Stimulated activated naive CD8-positive, alpha-beta T cell treated with anti-CD3 and anti-CD28 coated beads, Interleukin-15, amount 100 ng/mL, for 72 hours (primary cell): ENCODE results near the gene RUBCNL.
A peak's percentile ranks its signal among the peaks of the same experiment; 100 is the strongest.

ENCODE experiments used
- ATAC-seq: fragments of 150-1000 bp; cut with Tn5 transposase; 2 replicates; pipeline ENCODE4 v1.10.0; 2021; ENCODE audit warnings: mild to moderate bottlenecking, moderate library complexity
- DNase-seq, 2 donors: peaks; one replicate each; pipeline ENCODE4 v3.0.0; 2021 to 2022
- H3K27ac Mint-ChIP-seq, 2 donors: one replicate each; pipeline ENCODE4 v1.8.0; 2022; ENCODE audit warnings: mild to moderate bottlenecking in 2 of 2, mixed read lengths in 2 of 2, moderate library complexity in 2 of 2
- H3K27me3 Mint-ChIP-seq: one replicate; pipeline ENCODE4 v1.8.0; 2022; ENCODE audit warnings: mixed read lengths
- H3K4me1 Mint-ChIP-seq: one replicate; pipeline ENCODE4 v1.8.0; 2022; ENCODE audit warnings: mild to moderate bottlenecking, mixed read lengths
- H3K4me3 Mint-ChIP-seq, 2 donors: one replicate each; pipeline ENCODE4 v1.8.0; 2022; ENCODE audit warnings: mild to moderate bottlenecking in 2 of 2, mixed read lengths in 2 of 2, moderate library complexity in 1 of 2
- H3K9me3 Mint-ChIP-seq, 2 donors: one replicate each; pipeline ENCODE4 v1.8.0; 2022; ENCODE audit warnings: mixed read lengths in 2 of 2

Gene RUBCNL

GRCh38 chr13:46313432-46314257 is 73.4 kb downstream of the RUBCNL start:
- ATAC-seq (no peak), DNase-seq (no peak)
- no peaks in the 10 kb centered on the region for H3K27me3 Mint-ChIP-seq
- H3K4me1 Mint-ChIP-seq = peaks cover 59% of the 10 kb centered on the region
- peak overlapping the region; percentile 72 to 73 for H3K4me3 Mint-ChIP-seq
- H3K9me3 Mint-ChIP-seq = peaks cover 19 to 34% of the 10 kb centered on the region in 2 donors
- peak overlapping the region; percentile 94 to 96 for H3K27ac Mint-ChIP-seq

DNA sequence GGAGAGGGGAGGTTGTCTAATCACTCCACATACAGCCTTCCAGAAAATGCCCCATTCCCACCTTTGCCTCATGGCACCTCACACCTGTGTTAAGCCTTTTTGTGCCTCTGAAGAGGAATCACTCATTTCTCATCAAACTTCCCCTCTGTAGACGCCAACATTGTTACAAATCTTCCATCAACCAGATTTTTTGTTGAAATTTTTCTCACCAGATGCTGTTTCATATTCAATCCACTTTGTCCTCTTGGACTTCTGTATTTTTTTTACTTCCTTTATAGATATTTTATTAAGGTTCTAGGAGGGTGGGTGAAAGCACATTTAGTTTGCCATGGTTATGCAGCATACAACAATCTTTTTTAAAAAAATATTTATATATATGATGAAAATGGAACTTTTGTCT is 74.0 kb downstream of the RUBCNL start:
- H3K4me1 Mint-ChIP-seq = peaks cover 53% of the 10 kb centered on the region
- ATAC-seq = no peak

GRCh38 chr13:46311217-46311616 is 75.8 kb downstream of the RUBCNL start:
- H3K27ac Mint-ChIP-seq = no peak overlapping the region
- H3K4me1 Mint-ChIP-seq = peaks cover 42% of the 10 kb centered on the region
- ATAC-seq = no peak
- DNase-seq = no peak
- no peak overlapping the region for H3K4me3 Mint-ChIP-seq
- peaks cover 19 to 32% of the 10 kb centered on the region in 2 donors for H3K9me3 Mint-ChIP-seq
- no peaks in the 10 kb centered on the region for H3K27me3 Mint-ChIP-seq

More for the DNA sequence above, 74.0 kb downstream of the RUBCNL start:
- H3K9me3 Mint-ChIP-seq = peaks cover 19 to 32% of the 10 kb centered on the region in 2 donors
- DNase-seq = no peak
- H3K27ac Mint-ChIP-seq = peak overlapping the region in 1 of 2 donors; percentile 21
- no peaks in the 10 kb centered on the region for H3K27me3 Mint-ChIP-seq
- H3K4me3 Mint-ChIP-seq = no peak overlapping the region

GRCh38 chr13:46310066-46310465 is 77.0 kb downstream of the RUBCNL start:
- DNase-seq = no peak
- Mint-ChIP-seq H3K27me3 (no peaks in the 10 kb centered on the region), H3K4me1 (peaks cover 34% of the 10 kb centered on the region), H3K27ac (peak overlapping the region in 1 of 2 donors; percentile 77), H3K4me3 (no peak overlapping the region), H3K9me3 (peaks cover 19 to 27% of the 10 kb centered on the region in 2 donors)
- ATAC-seq = peak; percentile 49

DNA sequence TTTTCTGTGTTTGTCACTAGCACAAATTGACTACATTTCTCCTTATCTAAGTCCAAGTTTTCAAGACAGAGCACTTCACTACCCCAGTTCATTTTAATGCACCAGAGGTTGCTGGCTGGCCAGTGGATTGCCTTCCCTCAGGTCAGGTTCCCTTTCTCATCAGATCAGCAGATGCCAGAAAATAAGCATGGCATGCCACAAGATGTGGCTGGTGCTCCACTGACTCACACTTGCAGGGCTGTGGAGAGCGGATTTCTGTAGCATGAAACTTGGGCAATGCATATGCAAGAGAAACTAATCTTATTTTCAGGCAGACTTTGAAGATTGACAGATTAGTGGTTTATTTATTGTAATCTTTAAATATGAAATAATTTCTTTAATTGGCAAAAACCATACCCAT is 79.5 kb downstream of the RUBCNL start:
- no peak overlapping the region for H3K4me3 Mint-ChIP-seq
- no peak for ATAC-seq
- H3K4me1 Mint-ChIP-seq = peaks cover 46% of the 10 kb centered on the region
- H3K27ac Mint-ChIP-seq = no peak overlapping the region
- no peaks in the 10 kb centered on the region for H3K27me3 Mint-ChIP-seq
- H3K9me3 Mint-ChIP-seq = peaks cover 22 to 32% of the 10 kb centered on the region in 2 donors
- no peak for DNase-seq

GRCh38 chr13:46304546-46304945 is 82.5 kb downstream of the RUBCNL start:
- peak overlapping the region; percentile 37 to 50 for H3K4me3 Mint-ChIP-seq
- H3K27me3 Mint-ChIP-seq = no peaks in the 10 kb centered on the region
- peak overlapping the region; percentile 5 to 30 for H3K27ac Mint-ChIP-seq
- DNase-seq (no peak), ATAC-seq (no peak)
- H3K4me1 Mint-ChIP-seq = peaks cover 33% of the 10 kb centered on the region
- H3K9me3 Mint-ChIP-seq = peaks cover 24 to 26% of the 10 kb centered on the region in 2 donors

DNA sequence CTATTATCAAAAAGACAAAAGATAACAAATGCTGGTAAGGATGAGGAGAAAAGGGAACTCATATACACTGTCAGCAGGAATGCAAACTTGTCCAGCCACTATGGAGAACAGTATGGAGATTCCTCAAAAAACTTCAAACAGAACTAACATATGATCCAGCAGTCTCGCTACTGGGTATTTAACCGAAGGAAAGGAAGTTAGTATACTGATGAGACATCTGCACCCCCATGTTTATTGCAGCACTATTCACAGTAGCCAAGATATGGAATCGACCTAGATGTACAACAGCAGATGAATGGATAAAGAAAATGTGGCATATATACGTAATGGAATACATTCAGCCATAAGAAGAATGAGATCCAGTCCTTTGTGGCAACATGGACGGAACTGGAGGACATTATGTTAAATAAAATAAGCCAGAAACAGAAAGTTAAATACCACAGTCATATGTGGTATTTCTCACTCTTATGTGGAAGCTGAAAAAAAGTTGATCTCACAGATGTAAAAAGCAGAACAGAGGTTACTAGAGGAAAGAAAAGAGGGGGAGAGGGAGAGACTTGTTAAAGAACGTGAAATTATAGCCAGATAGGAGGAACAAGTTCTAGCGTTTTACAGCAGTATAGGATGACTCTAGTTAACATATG is 83.2 kb downstream of the RUBCNL start:
- H3K27ac Mint-ChIP-seq = peak overlapping the region in 1 of 2 donors; percentile 72
- peaks cover 25 to 28% of the 10 kb centered on the region in 2 donors for H3K9me3 Mint-ChIP-seq
- DNase-seq (no peak), ATAC-seq (peak; percentile 74)
- peak overlapping the region; percentile 63 to 71 for H3K4me3 Mint-ChIP-seq
- no peaks in the 10 kb centered on the region for H3K27me3 Mint-ChIP-seq
- peaks cover 30% of the 10 kb centered on the region for H3K4me1 Mint-ChIP-seq

GRCh38 chr13:46297361-46297811 is 89.7 kb downstream of the RUBCNL start:
- H3K27ac Mint-ChIP-seq = peak overlapping the region; percentile 100
- ATAC-seq (no peak), DNase-seq (no peak)
- H3K4me1 Mint-ChIP-seq = peaks cover 52% of the 10 kb centered on the region
- H3K4me3 Mint-ChIP-seq = peak overlapping the region; percentile 72 to 81
- H3K27me3 Mint-ChIP-seq = no peaks in the 10 kb centered on the region
- H3K9me3 Mint-ChIP-seq = peaks cover 24 to 30% of the 10 kb centered on the region in 2 donors

DNA sequence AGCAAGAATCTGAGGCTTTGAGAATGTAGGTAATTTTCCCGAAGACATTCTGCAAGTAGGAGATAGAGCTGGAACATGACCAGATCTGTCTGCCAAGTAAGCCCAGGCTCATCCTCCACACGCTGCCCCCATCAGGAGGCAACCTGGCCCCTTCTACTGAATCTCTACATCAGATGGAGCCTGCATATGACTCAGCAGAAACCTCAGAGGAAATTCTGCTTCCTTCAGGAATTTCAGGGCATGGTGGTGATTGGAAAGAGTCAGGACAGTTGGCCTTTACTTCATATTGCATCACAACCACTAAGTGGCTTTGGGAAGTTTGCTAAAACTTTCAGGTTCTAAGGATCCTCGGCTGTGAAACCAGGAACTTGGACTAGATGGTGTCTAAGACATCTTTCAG is 90.1 kb downstream of the RUBCNL start:
- DNase-seq (no peak), ATAC-seq (no peak)
- Mint-ChIP-seq H3K4me1 (peaks cover 52% of the 10 kb centered on the region), H3K4me3 (peak overlapping the region; percentile 72 to 81), H3K9me3 (peaks cover 22 to 26% of the 10 kb centered on the region in 2 donors), H3K27ac (peak overlapping the region; percentile 100), H3K27me3 (no peaks in the 10 kb centered on the region)

- Mint-ChIP-seq H3K9me3 (peaks cover 18 to 21% of the 10 kb centered on the region in 2 donors), H3K4me1 (peaks cover 52% of the 10 kb centered on the region), H3K27me3 (no peaks in the 10 kb centered on the region), H3K27ac (peak overlapping the region; percentile 100), H3K4me3 (peak overlapping the region; percentile 72 to 81)
- ATAC-seq (peak; percentile 84), DNase-seq (peak in 1 of 2 donors; percentile 52)
Measured at GRCh38 chr13:46296115-46296822, 90.8 kb downstream of the RUBCNL start.

GRCh38 chr13:46295491-46296114 is 91.4 kb downstream of the RUBCNL start:
- Mint-ChIP-seq H3K4me1 (peaks cover 52% of the 10 kb centered on the region), H3K27ac (peak overlapping the region; percentile 100)
- peak; percentile 93 for ATAC-seq

DNA sequence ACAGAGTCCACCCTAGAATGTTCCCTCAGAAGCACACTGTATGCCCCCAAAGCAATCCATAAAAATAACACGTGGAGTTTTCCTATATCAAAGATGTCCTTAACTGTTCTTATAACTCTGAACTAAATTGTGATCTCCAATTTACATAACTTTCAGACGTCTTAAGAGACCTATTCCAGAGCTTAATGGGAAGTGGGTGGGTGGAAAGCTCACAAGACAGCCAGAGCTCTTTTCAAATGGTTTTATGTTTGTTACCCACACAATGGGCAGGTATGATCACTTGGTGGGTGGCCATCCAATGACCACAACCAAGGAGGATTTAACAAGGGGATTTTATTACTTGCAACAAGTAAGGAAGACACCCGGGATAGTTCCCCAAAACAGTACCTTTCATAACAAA is 93.6 kb downstream of the RUBCNL start:
- ATAC-seq (no peak), DNase-seq (no peak)
- H3K4me1 Mint-ChIP-seq = peaks cover 59% of the 10 kb centered on the region
- H3K4me3 Mint-ChIP-seq = no peak overlapping the region
- peaks cover 0 to 7% of the 10 kb centered on the region in 2 donors for H3K9me3 Mint-ChIP-seq
- no peaks in the 10 kb centered on the region for H3K27me3 Mint-ChIP-seq
- H3K27ac Mint-ChIP-seq = peak overlapping the region; percentile 47 to 74

More at GRCh38 chr13:46295491-46296114, 91.4 kb downstream of the RUBCNL start:
- Mint-ChIP-seq H3K4me3 (peak overlapping the region; percentile 72 to 81), H3K27me3 (no peaks in the 10 kb centered on the region), H3K9me3 (peaks cover 17 to 19% of the 10 kb centered on the region in 2 donors)
- DNase-seq = peak; percentile 71 to 87
